SK-N-SH treated with all-trans-retinoic acid at 6 μM for 48 hours (cell line): Measurements from ENCODE around the gene PRKCZ.

ENCODE experiments used
- ATAC-seq: fragments of 200-7000 bp; cut with Tn5 transposase; 3 replicates; pipeline ENCODE4 v1.9.1; 2020; ENCODE audit warnings: mild to moderate bottlenecking, moderate library complexity
- BACH2 ChIP-seq: fragments of 250-450 bp; sonication (Bioruptor Pico); IDR thresholded peaks from 2 replicates; pipeline ENCODE4 v1.9.0; 2021; ENCODE audit warnings: mild to moderate bottlenecking, borderline replicate concordance
- CSDC2 ChIP-seq: fragments of 250-450 bp; sonication (Bioruptor Pico); IDR thresholded peaks from 2 replicates; pipeline ENCODE4 v1.5.0; 2020; ENCODE audit warnings: mild to moderate bottlenecking, moderate library complexity
- ESRRG ChIP-seq: fragments of 250-450 bp; sonication (Bioruptor Pico); IDR thresholded peaks from 2 replicates; pipeline ENCODE4 v1.6.1; 2021; ENCODE audit warnings: mild to moderate bottlenecking
- GLIS3 ChIP-seq: fragments of 250-450 bp; sonication (Bioruptor Pico); IDR thresholded peaks from 2 replicates; pipeline ENCODE4 v1.5.0; 2020; ENCODE audit warnings: mild to moderate bottlenecking, moderate library complexity
- ISL1 ChIP-seq: fragments of 250-450 bp; sonication (Bioruptor Pico); IDR thresholded peaks from 2 replicates; pipeline ENCODE4 v2.1.2; 2022; ENCODE audit warnings: mild to moderate bottlenecking, moderate library complexity
- OSR1 ChIP-seq: fragments of 250-450 bp; sonication (Bioruptor Pico); IDR thresholded peaks from 2 replicates; pipeline ENCODE4 v1.8.0; 2022; ENCODE audit warnings: moderate library complexity, mild to moderate bottlenecking, inconsistent platforms
- PPARA ChIP-seq: fragments of 250-450 bp; sonication (Bioruptor Pico); IDR thresholded peaks from 2 replicates; pipeline ENCODE4 v1.5.0; 2020; ENCODE audit warnings: mild to moderate bottlenecking, borderline replicate concordance
- RARB ChIP-seq: fragments of 250-450 bp; sonication (Bioruptor Pico); IDR thresholded peaks from 2 replicates; pipeline ENCODE4 v1.8.0; 2021; ENCODE audit warnings: mild to moderate bottlenecking, moderate library complexity
- SNAI2 ChIP-seq: fragments of 250-450 bp; sonication (Bioruptor Pico); IDR thresholded peaks from 2 replicates; pipeline ENCODE4 v1.5.0; 2020; ENCODE audit warnings: mild to moderate bottlenecking, moderate library complexity
- TOX ChIP-seq: fragments of 250-450 bp; sonication (Bioruptor Pico); IDR thresholded peaks from 2 replicates; pipeline ENCODE4 v1.8.0; 2021; ENCODE audit warnings: mild to moderate bottlenecking, moderate library complexity, borderline replicate concordance
- ZC3H10 ChIP-seq: fragments of 250-450 bp; sonication (Bioruptor Pico); IDR thresholded peaks from 2 replicates; pipeline ENCODE4 v1.5.1; 2021; ENCODE audit warnings: mild to moderate bottlenecking, moderate library complexity
- ZFP3 ChIP-seq: fragments of 250-450 bp; sonication (Bioruptor Pico); IDR thresholded peaks from 2 replicates; pipeline ENCODE4 v1.5.0; 2020; ENCODE audit warnings: mild to moderate bottlenecking, moderate library complexity
- ZFP30 ChIP-seq: fragments of 450-650 bp; formaldehyde crosslinking; IDR thresholded peaks from 2 replicates; pipeline ENCODE4 v1.5.0; 2022; ENCODE audit warnings: mild to moderate bottlenecking, moderate library complexity
- ZNF565 ChIP-seq: fragments of 450-650 bp; formaldehyde crosslinking; conservative IDR thresholded peaks from 2 replicates; pipeline ENCODE4 v1.5.0; 2020; ENCODE audit warnings: low read depth, mild to moderate bottlenecking, moderate library complexity
- ZNF70 ChIP-seq: fragments of 450-650 bp; formaldehyde crosslinking; IDR thresholded peaks from 2 replicates; pipeline ENCODE4 v1.5.0; 2020; ENCODE audit warnings: mild to moderate bottlenecking, moderate library complexity
- ZNF8 ChIP-seq: fragments of 450-650 bp; formaldehyde crosslinking; IDR thresholded peaks from 2 replicates; pipeline ENCODE4 v1.5.0; 2020; ENCODE audit warnings: mild to moderate bottlenecking, moderate library complexity
- TF ChIP-seq, protein P1 (sequence below): fragments of 250-450 bp; sonication (Bioruptor Pico); IDR thresholded peaks from 2 replicates; pipeline ENCODE4 v1.8.0; 2021; ENCODE audit warnings: low read depth, mild to moderate bottlenecking, moderate library complexity, borderline replicate concordance
- TF ChIP-seq, protein P2 (sequence below): fragments of 250-450 bp; sonication (Bioruptor Pico); IDR thresholded peaks from 2 replicates; pipeline ENCODE4 v1.5.0; 2020; ENCODE audit warnings: mild to moderate bottlenecking, moderate library complexity
- TF ChIP-seq, protein P3 (sequence below): fragments of 250-450 bp; sonication (Bioruptor Pico); IDR thresholded peaks from 2 replicates; pipeline ENCODE4 v1.5.1; 2020; ENCODE audit warnings: low read depth, mild to moderate bottlenecking, moderate library complexity
- TF ChIP-seq, protein P4 (sequence below): fragments of 250-450 bp; sonication (Bioruptor Pico); IDR thresholded peaks from 2 replicates; pipeline ENCODE4 v1.8.0; 2020; ENCODE audit warnings: mild to moderate bottlenecking, moderate library complexity, borderline replicate concordance

PRKCZ gene

DNA sequence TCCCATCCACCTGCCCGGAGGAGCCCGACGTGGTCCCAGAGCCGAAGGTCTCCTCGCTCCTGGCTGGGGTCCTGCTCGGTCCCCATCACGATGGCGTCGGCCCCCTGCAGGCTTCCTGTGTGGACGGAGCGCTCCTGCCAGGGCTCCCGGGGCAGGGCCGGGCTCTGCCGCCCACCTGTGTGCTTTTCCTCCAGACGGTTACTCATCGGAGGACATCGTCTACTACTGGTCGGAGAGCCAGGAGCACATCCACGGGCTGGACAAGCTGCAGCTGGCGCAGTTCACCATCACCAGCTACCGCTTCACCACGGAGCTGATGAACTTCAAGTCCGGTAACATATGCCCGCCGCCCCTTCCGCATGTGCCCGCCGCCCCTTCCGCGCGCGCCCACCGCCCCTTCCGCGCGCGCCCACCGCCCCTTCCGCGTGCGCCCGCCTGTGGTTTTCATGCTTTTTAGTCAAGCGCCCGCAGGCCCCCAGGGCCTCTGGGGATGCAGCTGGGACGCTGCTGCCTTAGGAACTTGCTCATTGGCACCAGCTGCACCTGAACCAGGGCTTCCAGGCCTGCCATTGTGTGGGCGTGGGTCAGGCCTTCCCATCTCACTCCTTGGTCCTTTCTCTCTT is 22.1 kb upstream of the PRKCZ start:
- TF ChIP-seq ISL1 (CRISPR knock-in tag) (no peak), CSDC2 (CRISPR knock-in tag) (no peak), SNAI2 (CRISPR knock-in tag) (no peak), BACH2 (CRISPR knock-in tag) (no peak), ZC3H10 (no peak)
- TF ChIP-seq, protein P1, sequence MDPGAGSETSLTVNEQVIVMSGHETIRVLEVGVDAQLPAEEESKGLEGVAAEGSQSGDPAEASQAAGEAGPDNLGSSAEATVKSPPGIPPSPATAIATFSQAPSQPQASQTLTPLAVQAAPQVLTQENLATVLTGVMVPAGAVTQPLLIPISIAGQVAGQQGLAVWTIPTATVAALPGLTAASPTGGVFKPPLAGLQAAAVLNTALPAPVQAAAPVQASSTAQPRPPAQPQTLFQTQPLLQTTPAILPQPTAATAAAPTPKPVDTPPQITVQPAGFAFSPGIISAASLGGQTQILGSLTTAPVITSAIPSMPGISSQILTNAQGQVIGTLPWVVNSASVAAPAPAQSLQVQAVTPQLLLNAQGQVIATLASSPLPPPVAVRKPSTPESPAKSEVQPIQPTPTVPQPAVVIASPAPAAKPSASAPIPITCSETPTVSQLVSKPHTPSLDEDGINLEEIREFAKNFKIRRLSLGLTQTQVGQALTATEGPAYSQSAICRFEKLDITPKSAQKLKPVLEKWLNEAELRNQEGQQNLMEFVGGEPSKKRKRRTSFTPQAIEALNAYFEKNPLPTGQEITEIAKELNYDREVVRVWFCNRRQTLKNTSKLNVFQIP, result no peak
- ATAC-seq, result no peak

DNA sequence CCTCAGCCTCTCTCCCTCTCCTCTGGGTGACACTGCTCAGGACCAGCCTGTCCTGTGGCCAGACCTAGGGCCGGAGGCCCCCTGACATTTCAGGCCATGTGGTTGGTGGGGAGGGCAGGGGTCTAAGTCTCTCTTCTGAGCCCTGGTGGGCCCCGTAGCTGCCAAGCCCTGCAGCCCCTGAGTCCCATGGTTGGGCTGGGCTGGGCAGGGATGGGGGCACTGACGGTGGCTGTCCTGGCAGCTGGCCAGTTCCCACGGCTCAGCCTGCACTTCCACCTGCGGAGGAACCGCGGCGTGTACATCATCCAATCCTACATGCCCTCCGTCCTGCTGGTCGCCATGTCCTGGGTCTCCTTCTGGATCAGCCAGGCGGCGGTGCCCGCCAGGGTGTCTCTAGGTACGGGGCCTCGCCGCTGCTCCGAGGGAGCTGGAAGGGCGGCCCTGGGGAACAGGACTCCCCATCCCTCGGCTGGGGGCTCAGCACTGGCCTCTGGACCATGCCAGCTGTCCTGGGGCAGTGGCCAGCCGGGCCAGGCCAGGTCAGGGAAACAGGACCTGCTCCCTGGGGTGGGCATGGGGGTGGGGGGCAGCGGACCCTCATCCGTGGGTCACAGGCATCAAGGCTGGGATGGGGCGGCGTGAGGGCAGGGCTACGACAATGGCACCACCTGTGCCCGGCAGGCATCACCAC is 21.2 kb upstream of the PRKCZ start:
- no peak for ATAC-seq

DNA sequence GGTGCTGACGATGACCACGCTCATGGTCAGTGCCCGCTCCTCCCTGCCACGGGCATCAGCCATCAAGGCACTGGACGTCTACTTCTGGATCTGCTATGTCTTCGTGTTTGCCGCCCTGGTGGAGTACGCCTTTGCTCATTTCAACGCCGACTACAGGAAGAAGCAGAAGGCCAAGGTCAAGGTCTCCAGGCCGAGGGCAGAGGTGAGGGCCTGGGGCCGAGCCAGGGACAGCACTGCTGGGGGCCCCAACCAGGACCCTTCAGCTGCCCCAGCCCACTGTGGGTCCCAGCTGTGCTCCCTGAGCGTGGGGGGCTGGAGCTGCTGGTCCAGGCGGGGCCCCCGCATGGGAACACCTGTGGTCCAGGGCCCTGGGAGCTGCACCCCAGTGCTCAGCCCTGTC is 20.6 kb upstream of the PRKCZ start:
- TF ChIP-seq, protein P1, result no peak
- TF ChIP-seq, protein P2, sequence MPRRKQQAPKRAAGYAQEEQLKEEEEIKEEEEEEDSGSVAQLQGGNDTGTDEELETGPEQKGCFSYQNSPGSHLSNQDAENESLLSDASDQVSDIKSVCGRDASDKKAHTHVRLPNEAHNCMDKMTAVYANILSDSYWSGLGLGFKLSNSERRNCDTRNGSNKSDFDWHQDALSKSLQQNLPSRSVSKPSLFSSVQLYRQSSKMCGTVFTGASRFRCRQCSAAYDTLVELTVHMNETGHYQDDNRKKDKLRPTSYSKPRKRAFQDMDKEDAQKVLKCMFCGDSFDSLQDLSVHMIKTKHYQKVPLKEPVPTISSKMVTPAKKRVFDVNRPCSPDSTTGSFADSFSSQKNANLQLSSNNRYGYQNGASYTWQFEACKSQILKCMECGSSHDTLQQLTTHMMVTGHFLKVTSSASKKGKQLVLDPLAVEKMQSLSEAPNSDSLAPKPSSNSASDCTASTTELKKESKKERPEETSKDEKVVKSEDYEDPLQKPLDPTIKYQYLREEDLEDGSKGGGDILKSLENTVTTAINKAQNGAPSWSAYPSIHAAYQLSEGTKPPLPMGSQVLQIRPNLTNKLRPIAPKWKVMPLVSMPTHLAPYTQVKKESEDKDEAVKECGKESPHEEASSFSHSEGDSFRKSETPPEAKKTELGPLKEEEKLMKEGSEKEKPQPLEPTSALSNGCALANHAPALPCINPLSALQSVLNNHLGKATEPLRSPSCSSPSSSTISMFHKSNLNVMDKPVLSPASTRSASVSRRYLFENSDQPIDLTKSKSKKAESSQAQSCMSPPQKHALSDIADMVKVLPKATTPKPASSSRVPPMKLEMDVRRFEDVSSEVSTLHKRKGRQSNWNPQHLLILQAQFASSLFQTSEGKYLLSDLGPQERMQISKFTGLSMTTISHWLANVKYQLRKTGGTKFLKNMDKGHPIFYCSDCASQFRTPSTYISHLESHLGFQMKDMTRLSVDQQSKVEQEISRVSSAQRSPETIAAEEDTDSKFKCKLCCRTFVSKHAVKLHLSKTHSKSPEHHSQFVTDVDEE (CRISPR knock-in tag), result no peak
- TF ChIP-seq PPARA (CRISPR knock-in tag) (no peak), TOX (CRISPR knock-in tag) (no peak), ESRRG (CRISPR knock-in tag) (no peak), GLIS3 (no peak), SNAI2 (CRISPR knock-in tag) (no peak), ZC3H10 (no peak)
- no peak for ATAC-seq

More for the DNA sequence above, 21.2 kb upstream of the PRKCZ start:
- no peak for TF ChIP-seq TOX (CRISPR knock-in tag)

DNA sequence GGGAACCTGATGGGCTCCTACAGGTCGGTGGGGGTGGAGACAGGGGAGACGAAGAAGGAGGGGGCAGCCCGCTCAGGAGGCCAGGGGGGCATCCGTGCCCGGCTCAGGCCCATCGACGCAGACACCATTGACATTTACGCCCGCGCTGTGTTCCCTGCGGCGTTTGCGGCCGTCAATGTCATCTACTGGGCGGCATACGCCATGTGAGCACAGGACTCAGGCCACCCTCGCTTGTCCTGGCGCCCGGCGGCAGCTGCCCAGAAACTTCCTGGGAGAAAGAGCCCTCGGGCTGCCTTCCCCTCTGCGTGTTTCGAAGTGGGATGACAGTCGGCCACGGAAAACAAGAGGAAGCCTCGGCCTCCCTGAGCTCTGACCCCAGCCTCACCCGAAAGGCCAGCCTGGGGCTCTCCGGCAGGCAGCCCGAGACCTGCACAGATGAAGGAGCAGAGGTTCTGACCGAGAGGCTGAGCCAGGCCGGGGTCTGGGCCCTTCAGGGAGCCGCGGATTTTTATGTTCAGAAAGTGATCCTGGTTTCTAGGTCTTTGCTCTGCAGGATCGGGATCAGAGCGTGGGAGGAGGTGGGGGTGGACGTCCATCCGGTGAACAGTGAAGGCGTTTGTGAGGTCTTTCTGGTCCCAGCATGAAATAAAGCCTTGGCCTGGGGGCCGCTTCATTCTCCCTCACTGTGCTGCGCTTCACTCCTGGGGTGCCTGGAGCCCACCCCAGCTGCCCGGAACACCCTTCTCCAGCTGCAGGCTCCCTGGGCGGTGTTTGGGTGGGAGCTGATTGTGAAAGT is 19.9 kb upstream of the PRKCZ start:
- no peak for ATAC-seq
- TF ChIP-seq ZFP3 (CRISPR knock-in tag) (no peak), ZNF70 (no peak), ZNF565 (CRISPR knock-in tag) (no peak), OSR1 (CRISPR knock-in tag) (no peak), RARB (CRISPR knock-in tag) (no peak), ZFP30 (CRISPR knock-in tag) (no peak), ZNF8 (no peak), SNAI2 (CRISPR knock-in tag) (no peak), ISL1 (CRISPR knock-in tag) (no peak)
- TF ChIP-seq, protein P3, sequence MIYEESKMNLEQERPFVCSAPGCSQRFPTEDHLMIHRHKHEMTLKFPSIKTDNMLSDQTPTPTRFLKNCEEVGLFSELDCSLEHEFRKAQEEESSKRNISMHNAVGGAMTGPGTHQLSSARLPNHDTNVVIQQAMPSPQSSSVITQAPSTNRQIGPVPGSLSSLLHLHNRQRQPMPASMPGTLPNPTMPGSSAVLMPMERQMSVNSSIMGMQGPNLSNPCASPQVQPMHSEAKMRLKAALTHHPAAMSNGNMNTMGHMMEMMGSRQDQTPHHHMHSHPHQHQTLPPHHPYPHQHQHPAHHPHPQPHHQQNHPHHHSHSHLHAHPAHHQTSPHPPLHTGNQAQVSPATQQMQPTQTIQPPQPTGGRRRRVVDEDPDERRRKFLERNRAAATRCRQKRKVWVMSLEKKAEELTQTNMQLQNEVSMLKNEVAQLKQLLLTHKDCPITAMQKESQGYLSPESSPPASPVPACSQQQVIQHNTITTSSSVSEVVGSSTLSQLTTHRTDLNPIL (CRISPR knock-in tag), result no peak
- TF ChIP-seq, protein P1, result no peak
- TF ChIP-seq, protein P4, sequence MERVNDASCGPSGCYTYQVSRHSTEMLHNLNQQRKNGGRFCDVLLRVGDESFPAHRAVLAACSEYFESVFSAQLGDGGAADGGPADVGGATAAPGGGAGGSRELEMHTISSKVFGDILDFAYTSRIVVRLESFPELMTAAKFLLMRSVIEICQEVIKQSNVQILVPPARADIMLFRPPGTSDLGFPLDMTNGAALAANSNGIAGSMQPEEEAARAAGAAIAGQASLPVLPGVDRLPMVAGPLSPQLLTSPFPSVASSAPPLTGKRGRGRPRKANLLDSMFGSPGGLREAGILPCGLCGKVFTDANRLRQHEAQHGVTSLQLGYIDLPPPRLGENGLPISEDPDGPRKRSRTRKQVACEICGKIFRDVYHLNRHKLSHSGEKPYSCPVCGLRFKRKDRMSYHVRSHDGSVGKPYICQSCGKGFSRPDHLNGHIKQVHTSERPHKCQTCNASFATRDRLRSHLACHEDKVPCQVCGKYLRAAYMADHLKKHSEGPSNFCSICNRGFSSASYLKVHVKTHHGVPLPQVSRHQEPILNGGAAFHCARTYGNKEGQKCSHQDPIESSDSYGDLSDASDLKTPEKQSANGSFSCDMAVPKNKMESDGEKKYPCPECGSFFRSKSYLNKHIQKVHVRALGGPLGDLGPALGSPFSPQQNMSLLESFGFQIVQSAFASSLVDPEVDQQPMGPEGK (CRISPR knock-in tag), result no peak
- TF ChIP-seq, protein P2 (CRISPR knock-in tag), result no peak
